HCT116 (cell line): Measurements from ENCODE around the gene TNPO2. TPM values are rescaled to one million over a fixed set of nuclear protein-coding genes. Genes with fewer than 3 reads are reported as not detected.

ENCODE experiments used
- ATAC-seq: fragments of 200-7000 bp; cut with Tn5 transposase; 2 replicates; pipeline ENCODE4 v1.9.1; 2020; ENCODE audit warnings: mild to moderate bottlenecking, moderate library complexity
- BruUV-seq: library from RNA; stranded (reverse); fragments of 400-500 nt; replicated peaks from 2 replicates; lab custom pipeline; 2021; lab: Mats Ljungman, UMichigan
- CTCF ChIA-PET: fragments of 300-600 bp; sonication (Branson Sonifier 250); formaldehyde crosslinking; loops from one replicate; lab custom pipeline; 2021; ENCODE audit warnings: antibody characterized with exemption; lab: Charles Lee
- POLR2A ChIA-PET: fragments of 300-600, 350-600 bp; sonication (Branson Sonifier 250); formaldehyde crosslinking; loops from one replicate; lab custom pipeline; 2021; ENCODE audit warnings: antibody characterized with exemption; lab: Charles Lee
- RAD21 ChIA-PET, 2 experiments: fragments of 300-600 bp; sonication (Branson Sonifier 250); formaldehyde crosslinking; loops; one replicate each; lab custom pipeline; 2023; ENCODE audit warnings: low total read pairs in 2 of 2; ENCODE audit not compliant: uncharacterized antibody in 2 of 2, unreplicated experiment in 2 of 2, low non-redundant PET in 1 of 2; lab: Charles Lee
- DNase-seq: peaks from one replicate; pipeline ENCODE4 v3.0.0-alpha.2; 2010; ENCODE audit warnings: low read depth, low spot score
- H2AFZ ChIP-seq: fragments of 200-600 bp; shearing (Covaris generic), sonication (generic); 2 replicates; pipeline ENCODE4 v1.6.1; 2017; ENCODE audit warnings: low read depth, mixed run types, mixed read lengths, antibody characterized with exemption, low read length; ENCODE audit not compliant: poor library complexity, severe bottlenecking
- H3K27ac ChIP-seq: 2 replicates; pipeline ENCODE4 v1.5.1; 2012; ENCODE audit warnings: low read depth, low read length
- H3K27me3 ChIP-seq: fragments of 200-600 bp; sonication (generic); 2 replicates; pipeline ENCODE4 v1.6.1; 2016; ENCODE audit warnings: mixed run types, low read length, mixed read lengths; ENCODE audit not compliant: insufficient read depth
- H3K36me3 ChIP-seq, 2 experiments: fragments of 200-500 bp in 1 of 2; fragments of 200-600 bp in 1 of 2; sonication (Bioruptor generic) in 1 of 2; sonication (generic) in 1 of 2; 2 replicates each; pipeline versions ENCODE4 v1.5.1 to v1.6.1; 2014 to 2016; ENCODE audit warnings: low read length in 2 of 2, inconsistent platforms in 1 of 2, mixed read lengths in 1 of 2, mixed run types in 1 of 2; ENCODE audit not compliant: insufficient read depth in 2 of 2, control insufficient read depth in 1 of 2
- H3K4me1 ChIP-seq, 2 experiments: fragments of 200-600 bp in 1 of 2; sonication (generic) in 1 of 2; 2 replicates each; pipeline versions ENCODE4 v1.5.1 to v1.6.1; 2012 to 2017; ENCODE audit warnings: low read length in 2 of 2, inconsistent platforms in 1 of 2, mild to moderate bottlenecking in 1 of 2, mixed read lengths in 1 of 2, mixed run types in 1 of 2, moderate library complexity in 1 of 2; ENCODE audit not compliant: insufficient read depth in 2 of 2, control insufficient read depth in 1 of 2
- H3K4me2 ChIP-seq: fragments of 200-600 bp; sonication (generic); 2 replicates; pipeline ENCODE4 v1.6.1; 2017; ENCODE audit warnings: mixed run types, low read length, mixed read lengths
- H3K4me3 ChIP-seq, 2 experiments: fragments of 200-600 bp in 1 of 2; sonication (generic) in 1 of 2; replicated peaks in 1 of 2; 2 replicates each; pipeline ENCODE4 v1.5.1; 2011 to 2016; ENCODE audit warnings: low read length in 2 of 2, control low read depth in 1 of 2, low read depth in 1 of 2, mild to moderate bottlenecking in 1 of 2, mixed read lengths in 1 of 2, mixed run types in 1 of 2
- H3K79me2 ChIP-seq: fragments of 200-600 bp; sonication (generic); 2 replicates; pipeline ENCODE4 v1.6.1; 2017; ENCODE audit warnings: mild to moderate bottlenecking, mixed run types, low read length, moderate library complexity, mixed read lengths; ENCODE audit not compliant: insufficient read depth
- H3K9ac ChIP-seq: fragments of 200-600 bp; sonication (generic); 2 replicates; pipeline ENCODE4 v1.6.1; 2016; ENCODE audit warnings: low read length, mixed read lengths
- H3K9me2 ChIP-seq: fragments of 200-600 bp; sonication (generic), shearing (Covaris generic); 2 replicates; pipeline ENCODE4 v1.6.1; 2017; ENCODE audit warnings: mixed run types, mild to moderate bottlenecking, moderate library complexity; ENCODE audit not compliant: insufficient read depth
- H3K9me3 ChIP-seq, 2 experiments: fragments of 200-500 bp in 1 of 2; fragments of 200-600 bp in 1 of 2; sonication (Bioruptor generic) in 1 of 2; sonication (generic) in 1 of 2; 2 replicates each; pipeline ENCODE4 v1.6.1; 2014 to 2017; ENCODE audit warnings: low read length in 2 of 2, mixed read lengths in 2 of 2, inconsistent platforms in 1 of 2, low read depth in 1 of 2, mild to moderate bottlenecking in 1 of 2, mixed run types in 1 of 2, moderate library complexity in 1 of 2; ENCODE audit not compliant: control insufficient read depth in 1 of 2, insufficient read depth in 1 of 2
- H4K20me1 ChIP-seq: fragments of 200-600 bp; sonication (generic), shearing (Covaris generic); 2 replicates; pipeline ENCODE4 v1.6.1; 2017; ENCODE audit warnings: mixed run types, mild to moderate bottlenecking, moderate library complexity; ENCODE audit not compliant: insufficient read depth
- EZH2 ChIP-seq: fragments of 200-600 bp; sonication (generic); IDR thresholded peaks from 2 replicates; pipeline ENCODE4 v1.6.1; 2017; ENCODE audit warnings: antibody characterized with exemption, mixed run types
- JUND ChIP-seq: IDR thresholded peaks from 2 replicates; pipeline ENCODE4 v1.6.1; 2012
- RAD21 ChIP-seq: IDR thresholded peaks from 2 replicates; pipeline ENCODE4 v1.6.1; 2012; ENCODE audit warnings: low read depth, mild to moderate bottlenecking
- TCF7L2 ChIP-seq: IDR thresholded peaks from 2 replicates; pipeline ENCODE4 v1.7.0; 2011; ENCODE audit warnings: borderline replicate concordance, inconsistent platforms; ENCODE audit not compliant: insufficient read depth, insufficient read length; ENCODE audit errors: extremely low read depth
- YY1 ChIP-seq: IDR thresholded peaks from 2 replicates; pipeline ENCODE4 v1.6.1; 2011; ENCODE audit warnings: low read length, low read depth, moderate library complexity, mild to moderate bottlenecking; ENCODE audit not compliant: insufficient replicate concordance; ENCODE audit errors: extremely low read depth
- intact Hi-C: fragments of 100-400 bp; cut with micrococcal nuclease; formaldehyde crosslinking; loops from 2 replicates; pipeline ENCODE4 v1.10.0; 2022
- total RNA-seq: library from RNA; stranded (reverse); gene quantifications from one replicate; pipeline ENCODE4 v1.2.1, GENCODE V29; 2021; ENCODE audit not compliant: unreplicated experiment
- TF ChIP-seq, protein P1 (sequence below): IDR thresholded peaks from 2 replicates; pipeline ENCODE4 v1.6.1; 2012; ENCODE audit warnings: low read depth

The TNPO2 gene
- total RNA-seq, 1 experiment from 2014 or later, result 81.8 TPM

DNA sequence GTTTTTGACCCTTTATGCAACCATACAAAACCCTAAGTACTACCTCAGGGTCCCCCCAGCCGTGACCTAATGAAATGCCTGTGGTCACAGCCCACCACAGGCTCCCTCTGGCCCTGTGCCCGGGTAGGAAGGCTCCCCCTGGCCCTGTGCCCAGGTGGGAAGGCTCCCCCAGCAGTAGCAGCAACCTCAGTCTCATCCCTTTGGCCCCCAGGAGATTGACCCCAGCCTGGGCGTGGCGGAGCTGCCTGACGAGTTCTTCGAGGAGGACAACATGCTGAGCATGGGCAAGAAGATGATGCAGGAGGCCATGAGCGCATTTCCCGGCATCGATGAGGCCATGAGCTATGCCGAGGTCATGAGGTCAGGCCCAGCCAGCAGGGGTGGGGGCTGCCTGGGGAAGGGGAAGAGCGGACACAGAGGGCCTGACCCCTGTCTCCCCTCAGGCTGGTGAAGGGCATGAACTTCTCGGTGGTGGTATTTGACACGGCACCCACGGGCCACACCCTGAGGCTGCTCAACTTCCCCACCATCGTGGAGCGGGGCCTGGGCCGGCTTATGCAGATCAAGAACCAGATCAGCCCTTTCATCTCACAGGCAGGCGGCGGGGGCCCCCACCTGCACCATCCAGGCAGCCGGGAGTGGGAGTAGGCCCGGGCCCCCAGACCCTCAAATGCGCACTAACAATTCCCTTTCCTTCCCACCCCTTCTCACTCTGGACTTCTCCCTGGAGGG lies 21.6 kb upstream of the TNPO2 start:
- H3K79me2 ChIP-seq, result peaks cover 3% of the 10 kb centered on the region; the same call in 1 of the 2 replicates
- no peaks in the 10 kb centered on the region; a peak in 1 of 4 replicates for H3K4me1 ChIP-seq
- H2AFZ ChIP-seq, result no peak overlapping the region
- H3K27ac ChIP-seq, result no peak overlapping the region
- RAD21 ChIA-PET, result no interaction called here
- TF ChIP-seq, protein P1, sequence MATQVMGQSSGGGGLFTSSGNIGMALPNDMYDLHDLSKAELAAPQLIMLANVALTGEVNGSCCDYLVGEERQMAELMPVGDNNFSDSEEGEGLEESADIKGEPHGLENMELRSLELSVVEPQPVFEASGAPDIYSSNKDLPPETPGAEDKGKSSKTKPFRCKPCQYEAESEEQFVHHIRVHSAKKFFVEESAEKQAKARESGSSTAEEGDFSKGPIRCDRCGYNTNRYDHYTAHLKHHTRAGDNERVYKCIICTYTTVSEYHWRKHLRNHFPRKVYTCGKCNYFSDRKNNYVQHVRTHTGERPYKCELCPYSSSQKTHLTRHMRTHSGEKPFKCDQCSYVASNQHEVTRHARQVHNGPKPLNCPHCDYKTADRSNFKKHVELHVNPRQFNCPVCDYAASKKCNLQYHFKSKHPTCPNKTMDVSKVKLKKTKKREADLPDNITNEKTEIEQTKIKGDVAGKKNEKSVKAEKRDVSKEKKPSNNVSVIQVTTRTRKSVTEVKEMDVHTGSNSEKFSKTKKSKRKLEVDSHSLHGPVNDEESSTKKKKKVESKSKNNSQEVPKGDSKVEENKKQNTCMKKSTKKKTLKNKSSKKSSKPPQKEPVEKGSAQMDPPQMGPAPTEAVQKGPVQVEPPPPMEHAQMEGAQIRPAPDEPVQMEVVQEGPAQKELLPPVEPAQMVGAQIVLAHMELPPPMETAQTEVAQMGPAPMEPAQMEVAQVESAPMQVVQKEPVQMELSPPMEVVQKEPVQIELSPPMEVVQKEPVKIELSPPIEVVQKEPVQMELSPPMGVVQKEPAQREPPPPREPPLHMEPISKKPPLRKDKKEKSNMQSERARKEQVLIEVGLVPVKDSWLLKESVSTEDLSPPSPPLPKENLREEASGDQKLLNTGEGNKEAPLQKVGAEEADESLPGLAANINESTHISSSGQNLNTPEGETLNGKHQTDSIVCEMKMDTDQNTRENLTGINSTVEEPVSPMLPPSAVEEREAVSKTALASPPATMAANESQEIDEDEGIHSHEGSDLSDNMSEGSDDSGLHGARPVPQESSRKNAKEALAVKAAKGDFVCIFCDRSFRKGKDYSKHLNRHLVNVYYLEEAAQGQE, result no peak
- TF ChIP-seq TCF7L2 (no peak), RAD21 (no peak), EZH2 (no peak), JUND (no peak), YY1 (no peak)
- DNase-seq (no peak), ATAC-seq (no peak)
- no peak overlapping the region for H3K4me3 ChIP-seq
- POLR2A ChIA-PET, result no interaction called here
- CTCF ChIA-PET, result interaction anchor here (1.6 kb wide), 1 partner anchor 12 kb away, joined by 5 read pairs; no protein-coding TSS in a partner anchor
- H3K9me3 ChIP-seq, result no peaks in the 10 kb centered on the region
- no peaks in the 10 kb centered on the region for H4K20me1 ChIP-seq
- no peak overlapping the region for H3K9ac ChIP-seq
- no peaks in the 10 kb centered on the region for H3K27me3 ChIP-seq
- H3K4me2 ChIP-seq, result no peak overlapping the region
- H3K36me3 ChIP-seq, result peaks cover 3 to 22% of the 10 kb centered on the region in 2 experiments; a peak in 3 of 4 replicates
- no peaks in the 10 kb centered on the region for H3K9me2 ChIP-seq
- BruUV-seq, result no TSS peak
- intact Hi-C loops, result no loop called here
